Keratinocyte (primary cell): Measurements from ENCODE around the gene GPR107. TPM values are rescaled to one million over a fixed set of nuclear protein-coding genes. Genes with fewer than 3 reads are reported as not detected.

Experiments used
- DNase-seq: peaks from one replicate; pipeline ENCODE4 v3.0.0-alpha.2; 2011; ENCODE audit warnings: low read depth, missing footprints, low spot score
- FAIRE-seq: peaks from 2 replicates; lab custom pipeline; 2011; peaks lifted over from hg19 to GRCh38; lab: Jason Lieb, UNC
- H2AFZ ChIP-seq: 2 replicates; pipeline ENCODE4 v1.6.0; 2012; ENCODE audit warnings: low read length, control low read depth, inconsistent platforms; ENCODE audit not compliant: control insufficient read depth
- H3K27ac ChIP-seq: 2 replicates; pipeline ENCODE4 v1.5.1; 2011; ENCODE audit warnings: low read length; ENCODE audit not compliant: control insufficient read depth, insufficient read depth
- H3K27me3 ChIP-seq: 3 replicates; pipeline ENCODE4 v1.6.0; 2011; ENCODE audit warnings: low read length; ENCODE audit not compliant: control insufficient read depth, insufficient read depth; ENCODE audit errors: extremely low read depth
- H3K36me3 ChIP-seq, 2 experiments: 2 replicates in 1 of 2; 3 replicates in 1 of 2; pipeline ENCODE4 v1.5.1; 2011; ENCODE audit warnings: low read length in 2 of 2, mild to moderate bottlenecking in 1 of 2; ENCODE audit not compliant: control insufficient read depth in 2 of 2, insufficient read depth in 2 of 2; ENCODE audit errors: extremely low read depth in 1 of 2
- H3K4me1 ChIP-seq: 3 replicates; pipeline ENCODE4 v1.5.1; 2011; ENCODE audit warnings: low read length; ENCODE audit not compliant: control insufficient read depth, insufficient read depth; ENCODE audit errors: extremely low read depth
- H3K4me2 ChIP-seq: 3 replicates; pipeline ENCODE4 v1.6.0; 2011; ENCODE audit warnings: low read depth, low read length; ENCODE audit not compliant: control insufficient read depth, insufficient read depth; ENCODE audit errors: extremely low read depth
- H3K4me3 ChIP-seq, 3 experiments: fragments of 200-600 bp in 1 of 3; sonication (generic) in 1 of 3; 2 replicates in 2 of 3; 3 replicates in 1 of 3; pipeline ENCODE4 v1.5.1; 2011 to 2016; ENCODE audit warnings: low read length in 3 of 3, mild to moderate bottlenecking in 3 of 3, control low read depth in 2 of 3, inconsistent platforms in 1 of 3, low read depth in 1 of 3, mixed read lengths in 1 of 3, mixed run types in 1 of 3, moderate library complexity in 1 of 3; ENCODE audit not compliant: control insufficient read depth in 2 of 3, insufficient read depth in 2 of 3; ENCODE audit errors: extremely low read depth in 1 of 3
- H3K79me2 ChIP-seq: 2 replicates; pipeline ENCODE4 v1.6.0; 2012; ENCODE audit warnings: low read length; ENCODE audit not compliant: control insufficient read depth, insufficient read depth
- H3K9ac ChIP-seq: 3 replicates; pipeline ENCODE4 v1.6.0; 2011; ENCODE audit warnings: low read length; ENCODE audit not compliant: control insufficient read depth, insufficient read depth; ENCODE audit errors: extremely low read depth
- H3K9me1 ChIP-seq: 3 replicates; pipeline ENCODE4 v1.6.0; 2011; ENCODE audit warnings: low read length; ENCODE audit not compliant: control insufficient read depth, insufficient read depth; ENCODE audit errors: extremely low read depth
- H3K9me3 ChIP-seq: 2 replicates; pipeline ENCODE4 v1.5.1; 2012; ENCODE audit warnings: low read depth, low read length; ENCODE audit not compliant: control insufficient read depth
- H4K20me1 ChIP-seq: 3 replicates; pipeline ENCODE4 v1.6.0; 2011; ENCODE audit warnings: low read length; ENCODE audit not compliant: control insufficient read depth, insufficient read depth; ENCODE audit errors: extremely low read depth
- CTCF ChIP-seq, 3 experiments: IDR thresholded peaks in 1 of 3; conservative IDR thresholded peaks in 1 of 3; optimal IDR thresholded peaks in 1 of 3; 2 replicates in 2 of 3; 3 replicates in 1 of 3; pipeline versions ENCODE3 to v1.5.1; 2011; ENCODE audit warnings: low read length in 3 of 3, mild to moderate bottlenecking in 3 of 3, moderate library complexity in 2 of 3, control low read depth in 1 of 3, inconsistent platforms in 1 of 3; ENCODE audit not compliant: insufficient read depth in 2 of 3; ENCODE audit errors: extremely low read depth in 1 of 3
- EZH2 ChIP-seq: IDR thresholded peaks from one replicate; pipeline ENCODE4 v1.6.1; 2012; ENCODE audit warnings: inconsistent platforms, mild to moderate bottlenecking, low read length, moderate library complexity
- dilution Hi-C: fragments of 300-500 bp; cut with MboI; formaldehyde crosslinking; loops from one replicate; pipeline ENCODE4 v1.7.0; 2020; ENCODE audit warnings: low sequenced_read_pairs; ENCODE audit not compliant: extremely low pct_ligation_motif_present
- polyA plus RNA-seq, 5 experiments: library from polyadenylated mRNA; depleted of rRNA in 3 of 5; stranded (reverse) in 3 of 5; stranded (forward) in 1 of 5; unstranded in 1 of 5; fragments of >200 nt; gene quantifications; 1 replicate in 1 of 5; 2 replicates in 3 of 5; 3 replicates in 1 of 5; pipeline versions ENCODE4 v1.2.1 to v1.2.3, GENCODE V29; 2011 to 2012; ENCODE audit warnings: missing spikeins in 2 of 5, low read depth in 1 of 5, low replicate concordance in 1 of 5

The GPR107 gene
- polyA plus RNA-seq, 1 donor (not counting 4 experiments of a cell fraction or from before 2014, with no cell fraction given): 27.3 TPM

GRCh38 chr9:130143958-130144366 is 90.3 kb downstream of the GPR107 start:
- H4K20me1 ChIP-seq: no peaks in the 10 kb centered on the region
- H3K9me3 ChIP-seq: no peaks in the 10 kb centered on the region
- no peak overlapping the region for H3K9ac ChIP-seq
- H3K27ac ChIP-seq: no peak overlapping the region
- no peak for DNase-seq
- dilution Hi-C loops: no loop called here
- H3K36me3 ChIP-seq: no peaks in the 10 kb centered on the region
- no peak overlapping the region for H2AFZ ChIP-seq
- peak overlapping the region; percentile 45 for H3K4me2 ChIP-seq
- FAIRE-seq: no peak
- H3K4me3 ChIP-seq: no peak overlapping the region
- no peaks in the 10 kb centered on the region for H3K79me2 ChIP-seq
- no peaks in the 10 kb centered on the region for H3K27me3 ChIP-seq
- no peaks in the 10 kb centered on the region for H3K9me1 ChIP-seq
- H3K4me1 ChIP-seq: peaks cover 21% of the 10 kb centered on the region
- no peak for TF ChIP-seq EZH2
- TF ChIP-seq CTCF (optimal IDR thresholded peaks at IDR 0.05 in 1 of 3, IDR thresholded peaks at IDR 0.05 in 1 of 3, conservative IDR thresholded peaks at IDR 0.05 in 1 of 3; ENCODE audit: extremely low read depth in 1 of 3, insufficient read depth in 2 of 3, low read length in 3 of 3): no peak

- no peaks in the 10 kb centered on the region for H3K9me1 ChIP-seq
- H3K4me2 ChIP-seq: no peak overlapping the region
- peaks cover 15% of the 10 kb centered on the region for H3K4me1 ChIP-seq
- H3K9ac ChIP-seq: no peak overlapping the region
- no peaks in the 10 kb centered on the region for H3K36me3 ChIP-seq
- H3K9me3 ChIP-seq: no peaks in the 10 kb centered on the region
- H3K79me2 ChIP-seq: no peaks in the 10 kb centered on the region
- dilution Hi-C loops: no loop called here
- H4K20me1 ChIP-seq: no peaks in the 10 kb centered on the region
- DNase-seq (no peak), FAIRE-seq (no peak)
- no peak overlapping the region for H2AFZ ChIP-seq
- TF ChIP-seq CTCF (optimal IDR thresholded peaks at IDR 0.05 in 1 of 3, IDR thresholded peaks at IDR 0.05 in 1 of 3, conservative IDR thresholded peaks at IDR 0.05 in 1 of 3; ENCODE audit: extremely low read depth in 1 of 3, insufficient read depth in 2 of 3, low read length in 3 of 3): no peak
- TF ChIP-seq EZH2: no peak
- no peak overlapping the region for H3K4me3 ChIP-seq
- no peak overlapping the region for H3K27ac ChIP-seq
- no peaks in the 10 kb centered on the region for H3K27me3 ChIP-seq
These were observed 91.0 kb downstream of the GPR107 start for GRCh38 chr9:130144703-130145102.
